Subcutaneous adipose tissue (tissue), 4 donors: ENCODE measurements around the gene TMEM59. TPM values are rescaled to one million over a fixed set of nuclear protein-coding genes. Genes with fewer than 3 reads are reported as not detected.

Experiments used
- CTCF ChIP-seq: fragments of 450-650 bp; IDR thresholded peaks from one replicate; pipeline ENCODE4 v1.5.1; 2016; ENCODE audit warnings: low read depth, mild to moderate bottlenecking, control low read depth, antibody characterized with exemption, moderate library complexity
- total RNA-seq, 4 donors: library from RNA; depleted of rRNA; stranded (reverse); fragments of >200 nt; gene quantifications; one replicate each; pipeline ENCODE4 v1.1.0, GENCODE V29; 2016

Gene TMEM59
- total RNA-seq, 4 donors from 2014 or later: 184 to 344 (median 338) TPM

GRCh38 chr1:54007613-54008012, 45.4 kb downstream of the TMEM59 start:
- no peak for TF ChIP-seq CTCF

GRCh38 chr1:54006508-54006907, 46.5 kb downstream of the TMEM59 start:
- no peak for TF ChIP-seq CTCF

GRCh38 chr1:54004481-54005049, 48.4 kb downstream of the TMEM59 start:
- TF ChIP-seq CTCF: no peak

- no peak for TF ChIP-seq CTCF
Observed at GRCh38 chr1:54003249-54003646, 49.8 kb downstream of the TMEM59 start.

GRCh38 chr1:54002544-54003248, 50.3 kb downstream of the TMEM59 start:
- no peak for TF ChIP-seq CTCF

- no peak for TF ChIP-seq CTCF
Observed at GRCh38 chr1:54001591-54001990, 51.4 kb downstream of the TMEM59 start.

GRCh38 chr1:53999920-54000319, 53.1 kb downstream of the TMEM59 start:
- no peak for TF ChIP-seq CTCF
